NCI-H774 (cell line): Measurements from ENCODE around the gene METTL4.

Experiments used
- DNase-seq: peaks from one replicate; lab custom pipeline; 2025; lab: John Stamatoyannopoulos, UW

Gene METTL4, protein sequence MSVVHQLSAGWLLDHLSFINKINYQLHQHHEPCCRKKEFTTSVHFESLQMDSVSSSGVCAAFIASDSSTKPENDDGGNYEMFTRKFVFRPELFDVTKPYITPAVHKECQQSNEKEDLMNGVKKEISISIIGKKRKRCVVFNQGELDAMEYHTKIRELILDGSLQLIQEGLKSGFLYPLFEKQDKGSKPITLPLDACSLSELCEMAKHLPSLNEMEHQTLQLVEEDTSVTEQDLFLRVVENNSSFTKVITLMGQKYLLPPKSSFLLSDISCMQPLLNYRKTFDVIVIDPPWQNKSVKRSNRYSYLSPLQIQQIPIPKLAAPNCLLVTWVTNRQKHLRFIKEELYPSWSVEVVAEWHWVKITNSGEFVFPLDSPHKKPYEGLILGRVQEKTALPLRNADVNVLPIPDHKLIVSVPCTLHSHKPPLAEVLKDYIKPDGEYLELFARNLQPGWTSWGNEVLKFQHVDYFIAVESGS

DNA sequence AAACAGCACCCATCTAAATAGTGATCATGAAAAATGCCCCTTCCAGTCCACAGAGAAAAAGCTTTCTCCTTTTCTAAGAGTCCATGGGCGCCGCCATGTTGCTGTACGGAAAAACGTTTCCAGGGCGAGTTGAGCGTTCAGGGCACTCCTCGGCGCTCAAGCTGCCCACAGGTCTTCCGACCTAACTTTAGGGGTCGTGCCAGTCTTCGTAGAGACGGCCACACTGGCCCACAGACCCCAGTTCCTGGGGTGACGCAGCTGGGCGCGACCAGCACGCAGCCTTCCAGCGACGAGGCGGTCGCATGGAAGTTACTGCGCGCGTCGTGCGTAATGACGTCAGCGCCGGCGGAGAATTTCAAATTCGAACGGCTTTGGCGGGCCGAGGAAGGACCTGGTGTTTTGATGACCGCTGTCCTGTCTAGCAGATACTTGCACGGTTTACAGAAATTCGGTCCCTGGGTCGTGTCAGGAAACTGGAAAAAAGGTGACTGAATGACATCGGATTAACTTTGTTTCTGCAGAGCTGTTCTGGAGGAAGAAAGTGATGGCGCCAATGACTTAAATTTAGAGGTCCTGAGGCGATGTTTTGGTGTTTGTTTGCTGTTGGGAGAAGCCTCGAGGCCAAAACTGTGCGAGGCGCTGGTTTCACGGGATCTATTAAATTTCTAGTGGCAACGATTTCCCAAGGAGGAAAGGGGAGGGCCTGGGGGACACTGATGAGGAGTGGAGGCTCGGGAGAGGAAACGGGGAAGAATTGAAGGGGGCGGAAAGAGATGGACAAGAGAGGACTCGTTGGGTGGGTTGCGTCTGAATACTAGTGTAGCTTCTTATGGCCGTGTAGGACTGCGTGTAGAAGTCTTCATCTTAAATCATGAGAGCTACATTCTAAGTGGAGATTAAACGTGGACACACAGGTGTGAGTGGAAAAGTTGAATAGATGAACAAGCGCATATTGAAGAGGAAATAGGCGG lies at the start of gene METTL4, which contains the start of gene NDC80:
TSS of gene METTL4 (minus strand) at position 306 of the 971 bp plus-strand sequence. CDS start 4,289 bp downstream, outside the sequence.
TSS of gene NDC80 (plus strand) at position 358 of the 971 bp plus-strand sequence. CDS start 1,429 bp downstream, outside the sequence.
- DNase-seq = peak; percentile 87

DNA sequence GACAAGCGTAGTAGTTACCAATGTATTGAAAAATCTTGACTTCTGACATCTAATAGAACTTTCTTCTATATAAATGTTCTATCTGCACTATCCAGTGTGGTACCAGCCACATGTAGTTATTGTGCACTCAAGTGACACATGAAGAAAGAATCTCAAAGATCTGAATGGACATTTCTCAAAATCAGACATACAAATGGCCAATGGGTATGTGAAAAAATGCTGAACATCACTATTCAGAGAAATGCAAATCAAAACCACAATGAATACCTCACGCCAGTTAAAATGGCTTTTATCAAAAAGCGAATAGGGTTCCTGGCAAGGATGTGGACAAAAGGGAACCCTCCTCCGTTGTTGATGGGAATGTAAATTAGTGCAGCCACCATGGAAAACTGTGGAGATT lies 46.7 kb upstream of the METTL4 start:
- no peak for DNase-seq

DNA sequence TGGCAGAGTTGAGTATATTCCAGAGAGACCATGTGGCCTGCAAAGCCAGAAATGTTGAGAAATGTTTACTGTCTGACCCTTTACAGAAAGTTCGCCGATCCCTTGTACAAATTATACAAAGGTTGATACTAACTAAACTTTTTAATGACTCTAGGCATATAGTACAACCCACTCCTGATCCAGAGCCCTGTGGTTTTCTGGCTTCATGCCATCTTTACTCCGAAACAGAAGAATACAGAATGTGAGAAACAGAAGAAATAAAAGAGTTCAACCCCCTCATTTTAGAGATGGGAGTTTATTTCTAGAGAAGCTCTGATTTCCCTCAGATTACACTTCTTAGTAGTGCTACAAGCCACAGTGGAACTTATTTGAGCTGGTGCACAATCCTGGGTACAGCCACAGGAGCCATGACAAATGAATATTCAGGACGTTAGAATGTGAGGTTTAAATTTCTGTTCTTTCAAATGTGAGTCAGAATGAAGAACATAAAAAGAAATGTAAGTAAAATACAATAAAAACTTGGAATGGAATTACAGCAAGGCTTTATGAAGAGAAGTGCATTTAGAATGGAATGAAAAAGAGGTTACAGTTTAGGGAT lies 46.2 kb upstream of the METTL4 start:
- no peak for DNase-seq

DNA sequence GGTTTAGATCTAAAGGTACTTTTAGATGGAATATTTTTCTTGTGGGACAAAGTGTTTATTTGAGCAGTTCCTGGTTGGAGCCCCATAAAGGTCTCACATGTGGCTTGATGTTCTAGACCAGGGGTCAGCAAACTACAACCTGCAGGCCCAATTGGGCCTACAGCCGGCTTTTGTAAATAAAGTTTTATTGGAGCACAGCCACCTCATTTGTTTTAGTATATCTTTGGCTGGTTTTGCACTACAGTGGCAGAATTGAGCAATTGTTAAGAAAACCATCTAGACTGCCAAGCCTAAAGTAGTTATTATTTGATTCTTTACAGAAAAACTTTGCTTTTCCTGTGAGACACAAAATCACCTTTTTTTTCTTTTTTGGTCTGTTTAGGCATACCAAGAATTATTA lies 41.7 kb upstream of the METTL4 start:
- no peak for DNase-seq

DNA sequence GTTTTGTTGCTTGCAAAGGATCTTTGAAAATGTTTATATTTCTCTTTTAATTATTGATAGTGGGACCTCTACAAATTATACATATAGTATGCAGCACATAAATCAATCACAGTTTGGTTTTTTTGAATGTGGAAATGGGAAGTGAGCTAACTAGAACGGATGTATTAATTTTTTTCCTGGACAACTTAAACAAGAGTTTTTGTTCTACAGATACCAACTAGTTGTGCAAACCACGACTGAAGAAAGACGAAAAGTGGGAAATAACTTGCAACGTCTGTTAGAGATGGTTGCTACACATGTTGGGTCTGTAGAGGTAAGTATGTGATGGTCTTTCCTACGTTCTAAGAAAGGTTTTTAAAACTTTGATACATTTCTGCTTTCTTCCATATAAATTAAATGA lies 39.2 kb upstream of the METTL4 start:
- no peak for DNase-seq

DNA sequence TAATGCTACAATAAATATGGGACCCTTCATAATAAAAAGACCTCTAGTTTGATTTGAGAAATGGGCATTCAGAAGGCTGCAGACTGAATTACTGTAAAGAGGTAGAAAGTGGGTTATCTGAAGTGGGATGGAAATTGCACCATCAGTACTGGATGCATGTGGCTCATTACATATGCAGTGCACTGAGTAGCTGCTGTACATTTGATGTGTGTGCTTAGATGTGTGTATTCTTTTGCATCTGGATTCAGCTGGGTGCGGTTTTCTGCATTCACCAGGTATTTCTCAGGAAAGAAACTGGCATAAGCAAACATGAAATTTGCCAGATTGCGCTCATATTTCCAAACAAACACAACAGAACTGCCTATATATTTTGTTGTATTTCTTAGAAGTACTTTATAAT lies 38.3 kb upstream of the METTL4 start:
- no peak for DNase-seq

DNA sequence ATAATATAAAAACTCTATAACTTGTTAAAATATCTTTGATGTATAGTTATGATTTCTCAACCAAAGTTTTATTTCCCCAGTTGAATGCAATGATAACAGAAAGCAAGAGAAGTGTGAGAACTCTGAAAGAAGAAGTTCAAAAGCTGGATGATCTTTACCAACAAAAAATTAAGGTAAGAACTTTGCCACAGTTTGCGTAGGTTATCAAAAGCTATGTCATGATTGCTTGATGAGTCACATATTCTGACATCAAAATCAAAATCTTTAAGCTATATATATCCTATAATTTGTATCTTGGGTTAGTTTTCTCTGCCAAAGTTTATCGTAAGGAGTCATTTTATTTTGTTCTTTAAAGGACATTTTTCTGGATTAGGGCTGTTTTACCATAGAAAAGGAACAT lies 35.0 kb upstream of the METTL4 start:
- DNase-seq = no peak

DNA sequence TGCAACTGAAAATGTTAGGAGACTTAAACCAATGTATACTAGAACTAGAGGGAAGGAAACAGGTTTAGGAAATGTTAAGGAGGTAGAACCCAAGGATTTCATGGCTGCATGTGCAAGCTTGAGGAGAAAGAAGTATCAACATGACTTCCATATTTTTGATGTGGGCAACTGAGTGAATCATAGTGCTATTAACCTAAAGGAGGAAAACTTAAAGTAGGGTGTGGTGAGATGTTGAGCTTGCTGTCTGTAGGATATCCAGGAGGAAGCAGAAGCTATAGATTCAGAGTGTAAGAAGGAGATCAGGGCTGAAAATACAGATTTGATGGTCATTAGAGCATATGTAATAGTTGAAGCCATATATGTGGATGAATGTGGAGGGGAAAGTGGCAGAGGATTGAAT lies 31.5 kb upstream of the METTL4 start:
- no peak for DNase-seq

DNA sequence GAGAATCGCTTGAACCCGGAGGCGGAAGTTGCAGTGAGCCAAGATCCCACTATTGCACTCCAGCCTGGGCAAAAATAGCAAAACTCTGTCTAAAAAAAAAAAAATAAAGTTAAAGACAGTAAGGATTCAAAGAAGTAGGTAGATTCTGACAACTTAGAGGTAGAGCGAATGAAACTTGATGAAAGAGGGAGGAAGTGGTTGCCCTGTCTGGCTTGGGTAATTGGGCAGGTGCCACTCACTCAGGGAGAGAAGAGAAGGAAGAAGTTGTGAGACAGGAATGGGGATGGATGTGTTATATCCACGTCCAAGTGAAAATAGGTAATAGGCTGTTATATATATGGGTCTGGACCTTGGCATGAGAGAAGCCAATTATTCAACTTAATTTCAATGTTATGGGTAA lies 26.3 kb upstream of the METTL4 start:
- no peak for DNase-seq

DNA sequence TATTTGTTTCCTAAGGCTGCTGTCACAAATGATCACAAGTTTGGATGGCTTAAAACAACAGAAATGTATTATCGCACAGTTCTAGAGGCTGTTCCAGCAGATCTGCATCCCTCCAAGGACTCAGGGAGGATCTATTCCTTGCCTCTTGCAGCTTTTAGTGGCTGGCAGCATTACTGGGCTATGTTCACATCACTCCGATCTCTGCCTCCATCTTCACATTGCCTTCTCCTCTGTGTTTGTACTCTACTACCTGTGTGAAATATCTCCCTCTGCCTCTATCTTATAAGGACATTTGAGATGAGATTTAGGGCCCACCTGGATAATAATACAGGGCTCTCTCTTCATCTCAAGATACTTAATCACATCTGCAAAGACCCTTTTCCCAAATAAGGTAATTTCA lies 19.0 kb upstream of the METTL4 start:
- DNase-seq = no peak

DNA sequence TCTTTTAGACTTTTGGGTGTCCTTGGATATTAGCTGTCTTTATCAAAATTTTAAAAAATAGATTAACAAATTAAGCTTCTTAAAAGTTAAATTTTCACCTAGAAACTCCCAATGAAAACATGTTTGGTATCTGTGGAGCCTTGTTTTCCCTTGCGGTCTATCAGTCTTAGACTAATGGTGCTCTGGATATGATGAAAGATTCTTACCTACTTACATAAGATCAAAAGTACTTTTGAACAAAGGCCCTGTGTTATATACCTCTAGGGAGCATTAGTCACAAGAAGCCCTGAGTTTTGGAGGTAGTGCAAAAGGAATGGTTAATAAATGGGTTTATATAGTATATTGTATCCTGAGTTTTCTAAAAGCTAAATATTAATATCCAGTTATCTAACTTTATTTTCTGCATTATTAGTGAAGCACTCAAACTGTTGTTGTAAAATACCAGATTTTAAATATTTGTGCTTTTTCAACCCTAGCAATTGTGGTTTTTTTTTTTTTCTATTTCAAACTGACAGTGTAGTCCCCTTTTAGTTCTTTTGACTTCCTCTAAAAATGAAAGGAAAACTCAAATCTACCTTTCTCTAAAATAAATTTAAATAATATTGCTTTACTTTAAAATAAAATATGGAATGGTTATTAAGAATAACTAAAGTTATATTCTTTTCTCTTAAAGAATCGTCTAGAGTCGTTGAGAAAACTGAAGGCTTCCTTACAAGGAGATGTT lies 18.2 kb upstream of the METTL4 start:
- no peak for DNase-seq

DNA sequence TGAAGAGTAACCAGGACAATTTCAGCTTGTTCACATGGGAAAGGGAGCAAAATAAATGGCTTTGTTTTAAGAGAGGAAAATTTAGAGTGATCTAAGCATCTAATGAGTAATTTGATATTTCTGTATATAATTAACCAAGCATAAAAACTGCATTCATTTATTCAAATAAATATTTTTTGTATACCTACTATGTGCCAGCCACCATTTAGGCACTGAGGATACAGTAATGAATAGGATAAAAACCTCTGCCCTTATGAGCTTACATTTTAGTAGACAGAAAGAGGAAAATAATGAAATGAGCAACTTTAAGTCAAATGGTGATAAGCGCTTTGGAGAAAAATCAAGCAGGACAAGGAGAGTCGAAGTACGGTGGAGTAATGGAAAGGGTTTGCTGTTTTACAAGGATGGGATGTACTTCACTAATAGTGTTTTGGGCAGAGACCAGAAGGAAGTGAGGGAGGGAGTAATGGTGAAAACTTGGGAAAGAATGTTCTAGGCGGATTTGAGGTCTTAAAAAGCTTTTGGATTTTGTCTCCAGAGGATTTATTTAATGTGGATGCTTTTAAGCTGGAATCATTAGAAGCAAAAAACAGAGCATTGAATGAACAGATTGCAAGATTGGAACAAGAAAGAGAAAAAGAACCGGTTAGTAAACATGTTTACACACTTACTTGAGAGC lies 17.5 kb upstream of the METTL4 start:
- no peak for DNase-seq

DNA sequence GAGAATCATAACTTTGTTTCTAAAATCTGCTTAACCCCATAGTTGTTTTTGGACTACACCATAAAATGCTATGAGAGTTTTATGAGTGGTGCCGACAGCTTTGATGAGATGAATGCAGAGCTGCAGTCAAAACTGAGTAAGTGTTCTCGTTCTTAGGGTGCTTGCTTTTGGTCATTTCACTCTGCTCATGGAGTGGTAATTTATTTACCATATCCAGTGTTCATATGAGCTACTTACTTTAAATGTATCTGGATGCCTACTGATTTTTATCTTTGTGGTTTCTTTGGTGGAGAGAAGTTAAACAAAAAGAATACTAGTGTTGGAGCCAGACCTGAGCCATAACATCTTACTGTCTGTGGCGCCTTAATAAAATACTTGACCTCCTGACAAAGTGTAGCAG lies 16.5 kb upstream of the METTL4 start:
- no peak for DNase-seq

DNA sequence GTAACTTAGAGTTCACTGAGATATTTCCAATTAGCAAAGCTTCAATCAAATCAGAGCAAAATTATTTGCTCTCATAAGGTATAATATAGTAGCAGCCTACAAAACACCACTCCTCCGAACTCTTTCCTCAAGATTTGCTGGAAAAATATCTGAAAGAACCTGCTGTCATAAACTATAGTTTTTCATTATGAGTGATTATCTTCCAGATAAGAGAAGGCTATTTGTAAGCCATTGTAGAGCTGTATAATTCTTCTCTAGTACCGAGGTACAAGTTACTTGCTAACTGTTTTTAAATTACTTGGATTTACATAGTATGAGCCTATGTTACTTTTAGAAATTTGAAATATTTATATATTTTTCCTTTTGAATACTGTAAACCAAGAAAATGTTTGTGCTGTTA lies 2.1 kb upstream of the METTL4 start:
- no peak for DNase-seq

DNA sequence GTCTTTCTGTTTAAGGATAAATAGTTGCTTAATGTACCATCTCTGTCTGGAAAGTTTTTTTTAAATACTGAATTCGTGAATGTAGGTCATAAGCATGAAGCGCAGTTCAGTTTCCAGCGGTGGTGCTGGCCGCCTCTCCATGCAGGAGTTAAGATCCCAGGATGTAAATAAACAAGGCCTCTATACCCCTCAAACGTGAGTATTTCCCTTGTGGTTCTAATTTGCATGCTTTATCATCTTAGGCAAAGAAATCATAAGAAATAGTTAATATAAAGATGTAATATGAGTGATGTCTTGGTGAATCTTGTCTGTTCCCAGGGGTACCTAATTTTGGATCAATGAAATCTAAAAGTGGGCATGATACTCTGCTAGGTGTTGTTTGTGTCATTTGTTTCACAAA lies 1.6 kb upstream of the METTL4 start:
- no peak for DNase-seq

DNA sequence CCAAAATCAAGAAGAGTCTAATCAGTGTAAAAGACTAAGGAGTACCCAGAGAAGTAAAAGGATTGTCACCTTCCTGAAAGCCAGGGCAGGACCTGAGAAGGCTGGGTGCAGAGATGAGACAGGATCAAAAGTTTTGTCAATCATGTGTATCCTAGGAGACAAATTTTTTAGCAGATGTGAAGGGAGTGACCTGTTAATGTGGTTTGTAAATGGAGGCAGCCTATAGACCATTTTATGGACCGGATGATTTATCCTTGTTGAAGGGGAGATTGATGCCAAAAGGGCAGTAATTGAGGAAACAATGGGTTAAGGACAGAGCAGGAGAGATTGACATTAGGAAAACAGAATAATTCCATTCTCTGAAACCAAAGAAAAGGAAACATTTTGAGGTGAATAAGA lies 865 bp upstream of the METTL4 start:
- no peak for DNase-seq

DNA sequence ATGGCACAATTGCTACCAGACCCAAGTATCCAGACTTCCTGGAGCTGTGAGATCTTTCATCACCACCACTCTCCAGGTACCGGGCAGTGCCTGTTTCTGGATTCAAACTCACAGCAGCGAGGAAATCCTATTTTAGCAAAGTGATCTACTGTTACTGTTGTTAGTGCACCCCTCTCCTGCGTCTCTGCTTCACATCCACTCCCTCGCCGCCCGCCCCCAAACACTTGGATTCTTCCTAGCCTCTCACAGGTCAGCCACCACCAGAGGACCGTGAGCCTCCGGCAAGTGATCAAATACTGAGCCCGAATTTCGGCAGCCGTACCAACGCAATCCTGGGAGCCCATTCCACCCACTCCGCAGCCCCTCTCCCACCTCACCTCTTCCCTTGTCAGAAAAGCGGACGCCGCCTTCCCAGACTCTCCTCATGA lies 519 bp downstream of the METTL4 start:
- DNase-seq = peak; percentile 49

DNA sequence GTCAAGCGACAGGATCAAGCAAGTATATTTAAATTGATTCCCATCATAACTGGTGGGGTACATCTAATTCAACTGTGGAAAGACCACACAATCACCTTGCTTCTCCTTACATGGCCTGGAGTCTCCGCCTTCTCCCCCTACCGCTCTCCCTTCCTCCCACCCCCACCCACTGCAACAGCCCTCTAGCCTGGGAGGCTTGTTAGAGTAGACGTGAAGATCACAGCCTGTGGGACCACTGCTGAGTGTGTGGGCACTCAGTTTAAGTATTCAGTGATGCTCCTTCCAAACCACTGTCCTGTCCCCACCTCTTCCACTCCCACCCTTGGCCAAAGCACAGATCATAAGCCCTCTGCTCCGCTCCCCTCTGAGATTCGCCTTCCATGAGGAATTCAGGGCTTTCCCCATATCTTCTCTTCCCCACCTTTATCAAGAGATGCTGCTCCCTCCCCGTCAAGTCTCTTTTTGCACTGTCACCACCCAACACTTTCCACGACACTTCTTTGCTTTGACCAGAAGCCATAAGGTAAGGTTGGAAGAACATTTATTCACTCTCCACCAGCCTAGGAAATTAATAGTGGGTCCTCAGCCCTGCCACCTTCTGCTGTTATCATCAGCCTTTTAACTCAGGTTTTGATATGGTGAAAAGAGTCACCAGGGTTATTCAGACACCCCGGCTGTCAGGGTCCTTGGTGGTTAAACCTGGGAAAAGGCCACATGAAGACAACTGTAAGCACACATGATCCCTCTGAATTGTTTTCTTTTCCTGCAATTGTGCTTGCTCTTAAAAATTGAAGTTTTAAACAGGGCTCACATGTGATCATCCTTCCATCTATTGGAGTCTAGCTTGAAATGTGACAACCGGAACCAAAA lies 1.7 kb downstream of the METTL4 start:
- no peak for DNase-seq

DNA sequence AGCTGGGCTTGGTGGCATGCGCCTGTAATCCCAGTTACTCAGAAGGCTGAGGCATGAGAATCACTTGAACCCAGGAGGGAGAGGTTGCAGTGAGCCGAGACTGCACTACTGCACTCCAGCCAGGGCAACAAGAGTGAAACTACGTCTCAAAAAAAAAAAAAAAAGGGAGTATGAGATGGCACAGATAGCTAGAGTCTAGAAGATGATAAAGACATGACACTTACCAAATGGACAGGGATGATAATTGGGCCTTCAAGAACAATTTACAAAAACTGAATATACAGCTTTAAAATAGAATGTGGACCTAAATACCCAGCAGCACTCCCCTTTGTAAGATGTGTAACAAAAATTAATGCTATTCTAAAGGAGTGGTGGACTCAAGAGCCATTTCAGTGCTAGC lies 2.7 kb downstream of the METTL4 start:
- no peak for DNase-seq

DNA sequence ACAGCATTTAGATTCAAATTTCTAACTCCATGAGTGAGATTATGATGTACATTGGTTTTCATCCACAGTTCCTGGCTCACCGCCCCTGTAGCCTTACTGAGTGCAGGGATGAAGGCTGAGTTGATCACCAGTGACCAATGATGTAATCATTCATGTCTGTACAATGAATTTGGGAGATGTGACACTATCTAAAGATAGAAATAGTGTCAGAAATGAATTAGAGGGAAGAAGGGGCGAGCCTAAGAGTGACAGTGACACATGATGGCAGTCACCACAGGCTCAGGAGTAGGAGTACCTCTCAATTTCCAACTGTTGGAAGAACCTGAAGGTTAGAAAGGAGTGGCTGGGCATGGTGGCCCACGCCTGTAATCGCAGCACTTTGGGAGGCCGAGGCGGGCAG lies 3.2 kb downstream of the METTL4 start:
- DNase-seq = no peak
